CD4-positive, alpha-beta T cell treated with Interferon alpha-2 for 1 hour (primary cell): ENCODE measurements around the gene TIGD2.
A peak's percentile ranks its signal among the peaks of the same experiment; 100 is the strongest.
"Not testable (repeated sequence)": the region's sequence is repeated elsewhere in the genome, so short reads cannot be mapped to it uniquely, and the experiment has no call there.

Experiments
- DNase-seq, 2 donors: peaks; one replicate each; pipeline ENCODE4 v3.0.0-alpha.2; 2020 to 2022

Gene TIGD2

DNA sequence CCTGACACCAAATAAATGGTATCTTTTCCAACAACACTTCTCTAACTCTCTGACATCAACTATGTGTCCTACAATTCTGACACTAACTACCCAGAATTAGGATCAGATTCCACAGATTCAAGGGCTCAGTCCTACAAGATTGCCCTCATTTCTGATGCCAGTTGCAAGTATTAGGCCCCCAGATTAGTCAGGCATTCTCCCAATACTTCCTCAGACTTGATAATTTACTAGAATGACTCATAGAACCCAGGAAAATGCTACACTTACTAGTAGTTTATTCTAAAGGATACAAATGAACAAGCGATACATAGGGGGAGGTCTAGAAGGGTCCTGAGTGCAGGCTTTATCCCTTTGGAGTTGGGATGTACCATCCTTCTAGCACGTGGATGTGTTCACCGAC is 8.5 kb downstream of the TIGD2 start:
- no peak for DNase-seq

- no peak for DNase-seq
These were observed 10.2 kb downstream of the TIGD2 start for GRCh38 chr4:89121387-89122068.

- no peak for DNase-seq
These were observed 12.1 kb downstream of the TIGD2 start for GRCh38 chr4:89123451-89123851.

DNA sequence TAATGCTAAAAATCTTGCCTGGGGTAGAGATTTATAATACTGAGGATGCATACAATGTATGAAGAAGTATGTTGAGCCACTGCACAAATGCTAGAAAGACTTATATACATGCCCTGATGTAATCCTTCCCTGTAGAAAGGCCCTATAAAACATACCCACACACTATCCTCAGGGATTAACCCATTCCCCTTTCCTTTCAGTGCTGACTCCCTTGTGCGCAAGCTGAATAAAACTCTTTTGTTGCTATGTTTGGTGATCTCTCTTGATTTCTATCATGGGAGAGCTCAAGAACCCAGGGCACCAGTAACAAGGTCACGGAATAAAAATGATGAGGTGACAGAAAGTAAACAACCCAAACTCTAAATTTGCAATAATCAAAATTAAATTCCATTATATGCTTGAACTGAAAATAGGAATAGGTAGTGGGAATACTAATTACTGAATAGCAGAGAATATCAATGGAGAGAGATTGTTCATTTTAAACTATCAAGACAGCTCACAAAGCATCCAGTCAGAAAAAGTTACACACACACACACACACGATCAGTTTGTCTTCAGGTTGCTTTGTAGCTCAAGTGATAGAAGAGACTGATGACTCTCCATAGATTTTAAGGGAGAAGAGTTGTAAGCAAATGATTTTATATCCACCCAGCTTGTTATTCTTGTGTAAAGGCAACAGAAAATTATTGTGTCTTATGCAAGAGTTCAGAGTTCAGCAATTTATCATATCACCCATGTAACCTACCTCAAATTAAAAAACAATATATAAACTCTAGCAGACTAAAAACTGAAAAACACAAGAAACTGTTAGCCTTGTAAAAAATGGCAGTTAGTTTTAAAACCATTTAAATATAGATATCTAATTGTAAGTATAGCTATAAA is 14.8 kb downstream of the TIGD2 start:
- DNase-seq, result no peak

- DNase-seq, result no peak
These were observed 17.8 kb downstream of the TIGD2 start for GRCh38 chr4:89129080-89129640.

DNA sequence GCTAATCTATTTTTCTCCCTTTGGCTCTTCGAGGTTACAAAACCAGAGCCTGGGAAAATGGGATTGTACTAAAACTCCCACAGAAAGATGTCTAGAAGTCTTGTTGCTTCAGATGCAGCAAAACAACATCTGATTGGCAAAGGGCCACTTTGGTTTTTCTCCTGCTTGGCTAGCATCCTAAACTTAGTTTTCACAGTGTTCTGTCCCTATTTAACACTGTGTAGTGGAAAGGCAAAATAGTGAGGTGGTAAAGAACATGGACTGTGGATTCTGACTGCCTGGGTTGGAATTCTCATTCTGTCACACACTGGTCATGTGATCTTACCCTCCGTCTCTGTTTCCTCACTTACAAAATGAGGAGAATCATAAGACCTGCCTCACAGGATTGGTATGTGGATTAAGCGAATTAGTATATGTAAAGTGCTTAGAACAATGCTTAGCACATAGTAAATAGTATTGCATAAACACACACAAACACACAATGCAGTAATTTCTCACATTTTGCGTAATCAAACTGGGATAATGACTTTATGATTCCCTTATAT is 23.5 kb downstream of the TIGD2 start:
- DNase-seq, result no peak

GRCh38 chr4:89136525-89136924 is 25.2 kb downstream of the TIGD2 start:
- DNase-seq, result no peak

DNA sequence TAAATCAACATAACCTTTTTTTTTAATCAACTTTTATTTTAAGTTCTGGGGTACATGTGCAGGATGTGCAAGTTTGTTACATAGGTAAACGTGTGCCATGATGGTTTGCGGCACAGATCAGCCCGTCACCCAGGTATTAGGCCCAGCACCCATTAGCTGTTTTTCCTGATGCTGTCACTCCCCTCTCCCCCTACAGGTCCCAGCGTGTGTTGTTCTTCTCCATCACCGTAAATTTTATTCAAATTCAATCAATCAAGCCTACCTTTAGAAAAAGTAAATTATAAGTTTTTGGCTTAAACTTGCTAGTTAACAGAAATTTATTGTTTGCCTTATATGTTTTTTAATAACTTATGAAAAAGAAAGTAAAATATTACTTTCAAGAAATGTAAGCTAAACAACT is 25.9 kb downstream of the TIGD2 start:
- DNase-seq, result no peak

DNA sequence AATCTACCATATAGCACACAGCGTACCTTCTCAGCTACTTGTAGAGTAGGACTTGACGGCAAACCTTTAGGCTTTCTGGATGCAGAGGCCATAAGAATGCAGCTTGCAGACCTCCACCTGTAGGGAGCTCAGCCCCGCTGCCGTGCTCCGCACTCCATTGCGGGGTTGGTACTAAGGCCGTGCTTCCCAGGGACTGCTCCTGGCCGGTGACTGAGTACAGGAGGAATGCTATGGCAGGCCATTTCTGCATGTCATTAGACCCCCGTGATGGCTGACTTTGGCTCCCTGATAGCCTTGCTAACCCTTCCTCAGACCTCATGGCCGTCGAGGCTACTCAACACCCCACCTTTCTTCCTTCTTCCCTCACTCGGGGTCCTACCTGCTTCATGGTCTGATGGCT is 26.4 kb downstream of the TIGD2 start:
- no peak for DNase-seq

- DNase-seq, result no peak
These were observed 28.9 kb downstream of the TIGD2 start for GRCh38 chr4:89140168-89140759.

DNA sequence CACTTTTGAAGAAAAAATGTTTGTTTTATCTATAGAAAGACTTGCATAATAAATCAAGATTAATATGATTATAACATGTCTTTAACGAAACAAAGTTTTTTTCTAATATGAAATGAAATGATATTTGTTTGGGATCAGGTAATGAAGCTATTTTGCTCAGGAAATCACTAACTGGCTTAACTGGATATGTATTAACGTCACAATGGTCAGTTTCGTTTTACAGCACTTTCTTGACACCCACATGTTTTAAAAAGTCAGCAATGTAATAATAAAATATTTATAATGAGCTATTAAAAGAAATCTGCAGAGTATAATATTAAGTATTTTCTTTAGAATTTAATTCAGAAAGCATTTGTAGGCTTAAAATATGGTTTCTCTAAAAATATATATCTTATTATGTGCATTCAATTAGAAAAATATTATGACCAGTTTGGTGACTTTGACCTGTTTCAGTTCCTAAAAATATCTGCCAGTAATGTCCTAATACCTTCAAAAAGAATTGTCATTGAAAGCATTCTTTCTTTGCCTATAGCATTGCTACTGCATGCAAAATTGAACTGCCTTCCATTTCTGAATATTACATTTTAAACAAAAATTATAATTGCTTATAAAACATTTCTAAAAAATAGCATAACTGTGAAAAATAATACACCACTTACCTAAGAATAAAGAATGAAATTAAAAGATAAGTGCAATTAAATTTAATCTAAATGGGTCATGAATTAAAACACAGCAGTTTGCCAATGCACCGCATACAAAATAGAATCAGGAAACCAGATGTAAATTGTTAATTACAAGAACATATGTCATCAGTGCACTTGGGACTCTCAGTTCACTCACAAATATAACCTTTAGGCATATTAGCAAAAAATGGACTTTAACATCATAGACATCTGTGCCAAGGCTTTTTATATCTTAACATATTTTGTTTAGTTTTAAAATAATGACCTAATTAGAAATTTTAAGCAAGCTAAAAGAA is 31.6 kb downstream of the TIGD2 start:
- DNase-seq, result no peak

DNA sequence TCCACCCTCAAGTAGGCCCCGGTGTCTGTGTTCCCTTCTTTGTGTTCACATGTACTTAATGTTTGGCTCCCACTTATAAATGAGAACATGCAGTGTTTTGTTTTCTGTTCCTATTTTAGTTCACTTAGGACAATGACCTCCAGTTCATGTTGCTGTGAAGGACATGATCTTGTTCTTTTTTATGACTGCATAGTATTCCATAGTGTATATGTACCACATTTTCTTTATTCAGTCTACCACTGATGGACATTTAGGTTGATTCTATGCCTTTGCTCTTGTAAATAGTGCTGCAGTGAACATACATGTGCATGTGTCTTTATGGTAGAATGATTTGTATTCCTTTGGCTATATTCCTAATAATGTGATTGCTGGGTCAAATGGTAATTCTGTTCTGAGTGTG is 33.3 kb downstream of the TIGD2 start:
- not testable (repeated sequence) for DNase-seq

DNA sequence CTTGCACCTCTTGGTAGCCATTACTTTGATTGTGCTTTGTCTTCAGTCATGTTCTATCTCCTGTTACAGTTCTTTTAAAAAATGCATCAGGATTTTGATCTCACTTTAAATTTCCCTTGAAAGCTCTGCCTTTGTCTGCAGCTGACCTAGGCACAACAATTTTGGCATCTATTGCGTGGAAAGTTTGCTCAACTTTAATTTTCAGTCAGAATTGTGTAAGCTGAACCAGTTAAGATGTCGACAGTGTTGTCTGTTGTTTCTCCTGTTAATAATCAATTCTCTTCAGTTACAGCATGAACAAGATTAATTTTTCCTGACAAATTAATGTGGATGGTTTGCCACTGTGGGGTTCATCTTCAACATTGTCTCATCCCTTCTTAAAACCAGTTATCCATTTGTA is 34.9 kb downstream of the TIGD2 start:
- no peak for DNase-seq

DNA sequence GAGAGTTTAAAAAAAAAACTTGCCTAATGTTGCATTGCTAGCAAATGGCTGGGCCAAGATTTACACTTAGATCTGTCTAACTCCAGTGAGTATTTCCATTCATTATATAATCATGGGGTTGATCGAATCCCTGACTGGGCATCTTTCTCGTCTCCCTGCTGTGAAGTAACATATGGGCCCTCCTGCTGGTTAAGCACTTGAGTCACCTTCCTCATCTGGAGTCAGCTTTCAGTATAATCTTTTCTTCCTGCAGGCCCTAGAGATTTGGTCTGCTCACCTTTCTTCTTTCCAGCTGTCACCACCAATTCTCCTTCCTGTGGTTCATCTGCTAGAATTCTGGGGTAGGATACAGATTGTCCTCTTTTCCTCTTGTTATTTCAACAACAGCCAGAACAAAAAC is 41.6 kb downstream of the TIGD2 start:
- no peak for DNase-seq

DNA sequence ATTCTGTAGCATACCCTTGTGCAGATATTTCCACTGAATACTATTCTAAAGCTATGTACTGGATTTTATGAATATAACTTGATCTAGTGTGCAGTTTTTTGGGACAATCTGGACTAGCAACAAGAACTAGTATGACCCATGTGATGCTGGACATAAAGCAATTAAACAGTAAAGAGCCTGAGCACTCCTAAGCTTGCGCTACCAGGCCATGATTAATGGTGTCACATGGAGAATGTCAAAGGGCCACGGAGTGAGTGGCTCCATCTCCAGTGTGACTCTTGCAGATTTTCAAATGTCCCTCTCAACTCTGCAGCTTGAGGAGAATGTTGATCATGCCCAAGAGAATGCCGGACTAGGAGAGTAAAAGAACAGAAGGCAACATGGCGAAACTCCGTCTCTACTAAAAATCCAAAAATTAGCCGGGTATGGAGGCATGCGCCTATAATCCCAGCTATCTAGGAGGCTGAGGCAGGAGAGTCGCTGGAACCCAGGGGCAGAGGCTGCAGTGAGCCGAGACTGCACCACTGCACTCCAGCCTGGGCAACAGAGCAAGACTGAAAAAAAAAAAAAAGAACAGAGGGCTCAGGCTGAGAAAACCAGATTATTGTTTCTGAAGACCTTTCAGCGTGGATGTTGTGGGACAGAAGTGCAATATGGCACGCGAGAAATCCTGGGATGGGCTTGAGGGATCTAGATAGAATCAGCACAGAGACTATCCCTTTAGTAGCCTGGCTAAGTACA is 45.0 kb downstream of the TIGD2 start:
- no peak for DNase-seq

- no peak for DNase-seq
These were observed 46.2 kb downstream of the TIGD2 start for GRCh38 chr4:89157488-89158024.

GRCh38 chr4:89158884-89159503 is 47.7 kb downstream of the TIGD2 start:
- DNase-seq, result peak in 1 of 2 donors; percentile 51

GRCh38 chr4:89160806-89161205 is 49.5 kb downstream of the TIGD2 start:
- DNase-seq, result no peak

DNA sequence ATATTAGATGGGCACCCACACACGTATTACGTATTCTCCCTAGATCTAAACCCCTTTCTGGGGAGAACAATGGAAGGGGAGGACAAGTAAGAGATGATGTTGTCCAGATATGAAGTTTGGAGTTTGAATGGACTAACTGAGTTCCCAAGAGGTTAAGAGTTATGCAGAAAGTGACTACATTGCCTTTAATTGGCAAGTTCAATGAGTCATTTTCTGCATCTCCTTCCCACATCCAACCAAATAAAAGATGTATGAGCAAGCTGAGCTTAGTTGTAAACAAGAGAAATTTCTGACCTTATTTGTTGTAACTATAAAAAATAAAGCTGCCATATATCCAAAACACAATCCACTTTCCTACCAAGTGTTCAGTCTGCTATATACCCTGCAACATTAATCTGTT is 50.5 kb downstream of the TIGD2 start:
- DNase-seq, result no peak

DNA sequence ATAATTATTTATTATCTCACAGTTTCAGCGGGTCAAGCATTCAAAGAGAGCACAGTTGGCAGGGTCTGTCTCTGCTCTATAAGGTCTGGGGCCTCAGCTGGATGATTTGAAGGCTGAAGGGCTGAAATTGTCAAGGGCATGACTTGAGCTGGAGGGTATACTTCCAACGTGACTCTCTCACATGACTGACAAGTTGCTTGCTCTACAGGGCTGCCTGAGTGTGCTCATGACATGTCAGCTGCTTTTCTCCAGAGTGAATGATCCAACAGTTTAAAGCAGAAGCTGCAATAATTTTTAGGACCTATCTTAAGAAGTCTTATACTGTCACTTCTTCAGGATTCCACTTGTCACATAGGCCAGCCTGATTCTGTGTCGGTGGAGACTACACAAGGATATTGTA is 51.2 kb downstream of the TIGD2 start:
- no peak for DNase-seq

- no peak for DNase-seq
These were observed 51.7 kb downstream of the TIGD2 start for GRCh38 chr4:89162987-89163386.
